Right cardiac atrium (tissue), 5 donors: ENCODE results near the gene KBTBD8. TPM values are rescaled to one million over a fixed set of nuclear protein-coding genes. Genes with fewer than 3 reads are reported as not detected.

Source experiments
- ATAC-seq, 2 donors: fragments of 200-7000 bp; cut with Tn5 transposase; one replicate each; pipeline versions ENCODE4 v1.8.0 to v1.9.1; 2020; ENCODE audit warnings: moderate library complexity in 2 of 2, mild to moderate bottlenecking in 1 of 2
- DNase-seq, 3 donors: peaks; one replicate each; pipeline ENCODE4 v3.0.0-alpha.2; 2020
- H3K27ac ChIP-seq: one replicate; pipeline ENCODE4 v1.5.1; 2013; ENCODE audit warnings: mild to moderate bottlenecking, low read length, control low read depth, moderate library complexity
- H3K27me3 ChIP-seq: one replicate; pipeline ENCODE4 v1.6.1; 2013; ENCODE audit not compliant: control insufficient read depth, insufficient read depth
- H3K4me1 ChIP-seq: one replicate; pipeline ENCODE4 v1.6.1; 2013; ENCODE audit warnings: low read length; ENCODE audit not compliant: control insufficient read depth, insufficient read depth
- H3K4me3 ChIP-seq: one replicate; pipeline ENCODE4 v1.5.1; 2013; ENCODE audit warnings: low read length, control low read depth
- H3K9me3 ChIP-seq: one replicate; pipeline ENCODE4 v1.6.1; 2013; ENCODE audit warnings: low read length; ENCODE audit not compliant: control insufficient read depth
- WGBS: extraction: QIAGEN DNeasy Blood & Tissue Kit; methylation state at CpG from one replicate; pipeline ENCODE4 v1.1.7; 2013; 5-methylcytosine and 5-hydroxymethylcytosine counted together
- intact Hi-C, 4 donors: fragments of 100-400 bp; cut with DNase I; formaldehyde crosslinking; loops; one replicate each; pipeline versions ENCODE4 v1.11.0 to v1.14.0; 2022 to 2023
- long read RNA-seq, 4 donors: library from polyadenylated mRNA; unstranded; transcript quantifications; one replicate each; pipeline ENCODE4 v2.0.0, GENCODE V29; 2020 to 2021
- polyA plus RNA-seq: library from polyadenylated mRNA; stranded (reverse); fragments of 200-250 nt; gene quantifications from one replicate; pipeline ENCODE4 v1.2.3, GENCODE V29; 2013
- total RNA-seq, 4 donors: library from RNA; stranded (reverse); fragmentation: NEBNext Ultra II Directional; extraction: Animal tissue kit (Norgen Biotek cat#: 25700); gene quantifications; one replicate each; pipeline ENCODE4 v1.2.1, GENCODE V29; 2021
- donor health status: healthy with polysubstance abuse.
- donor health status: DM: no; HTN: yes; CAD: no.
- donor health status: DM: no; HTN: no; CAD: no.
- donor health status: DM: no; HTN: yes; CAD: no; lungs with severe emphysema.
- donor health status: DM: yes; HTN: yes; CAD: no.

KBTBD8 gene, protein sequence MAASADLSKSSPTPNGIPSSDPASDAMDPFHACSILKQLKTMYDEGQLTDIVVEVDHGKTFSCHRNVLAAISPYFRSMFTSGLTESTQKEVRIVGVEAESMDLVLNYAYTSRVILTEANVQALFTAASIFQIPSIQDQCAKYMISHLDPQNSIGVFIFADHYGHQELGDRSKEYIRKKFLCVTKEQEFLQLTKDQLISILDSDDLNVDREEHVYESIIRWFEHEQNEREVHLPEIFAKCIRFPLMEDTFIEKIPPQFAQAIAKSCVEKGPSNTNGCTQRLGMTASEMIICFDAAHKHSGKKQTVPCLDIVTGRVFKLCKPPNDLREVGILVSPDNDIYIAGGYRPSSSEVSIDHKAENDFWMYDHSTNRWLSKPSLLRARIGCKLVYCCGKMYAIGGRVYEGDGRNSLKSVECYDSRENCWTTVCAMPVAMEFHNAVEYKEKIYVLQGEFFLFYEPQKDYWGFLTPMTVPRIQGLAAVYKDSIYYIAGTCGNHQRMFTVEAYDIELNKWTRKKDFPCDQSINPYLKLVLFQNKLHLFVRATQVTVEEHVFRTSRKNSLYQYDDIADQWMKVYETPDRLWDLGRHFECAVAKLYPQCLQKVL
- total RNA-seq (1 to 10 TPM; 5.5 to 7.1 (median 5.6) TPM), polyA plus RNA-seq (2.0 TPM)
- long read RNA-seq, donor 1, full-length matches to known transcripts: 4 of 8 reads
- long read RNA-seq, donor 1, partial matches to known transcripts: 1 of 8 reads
- long read RNA-seq, donor 1, other reads (novel, unspliced or antisense): 3 of 8 reads
- long read RNA-seq, donor 2, full-length matches to known transcripts: 1 of 1 reads
- long read RNA-seq, donor 2, partial matches to known transcripts: 0 of 1 reads
- long read RNA-seq, donor 2, other reads (novel, unspliced or antisense): 0 of 1 reads
- long read RNA-seq, donor 3, full-length matches to known transcripts: 1 of 3 reads
- long read RNA-seq, donor 3, partial matches to known transcripts: 1 of 3 reads
- long read RNA-seq, donor 3, other reads (novel, unspliced or antisense): 1 of 3 reads
- long read RNA-seq, donor 4, partial matches to known transcripts: 1 of 1 reads
- long read RNA-seq, donor 4, other reads (novel, unspliced or antisense): 0 of 1 reads

DNA sequence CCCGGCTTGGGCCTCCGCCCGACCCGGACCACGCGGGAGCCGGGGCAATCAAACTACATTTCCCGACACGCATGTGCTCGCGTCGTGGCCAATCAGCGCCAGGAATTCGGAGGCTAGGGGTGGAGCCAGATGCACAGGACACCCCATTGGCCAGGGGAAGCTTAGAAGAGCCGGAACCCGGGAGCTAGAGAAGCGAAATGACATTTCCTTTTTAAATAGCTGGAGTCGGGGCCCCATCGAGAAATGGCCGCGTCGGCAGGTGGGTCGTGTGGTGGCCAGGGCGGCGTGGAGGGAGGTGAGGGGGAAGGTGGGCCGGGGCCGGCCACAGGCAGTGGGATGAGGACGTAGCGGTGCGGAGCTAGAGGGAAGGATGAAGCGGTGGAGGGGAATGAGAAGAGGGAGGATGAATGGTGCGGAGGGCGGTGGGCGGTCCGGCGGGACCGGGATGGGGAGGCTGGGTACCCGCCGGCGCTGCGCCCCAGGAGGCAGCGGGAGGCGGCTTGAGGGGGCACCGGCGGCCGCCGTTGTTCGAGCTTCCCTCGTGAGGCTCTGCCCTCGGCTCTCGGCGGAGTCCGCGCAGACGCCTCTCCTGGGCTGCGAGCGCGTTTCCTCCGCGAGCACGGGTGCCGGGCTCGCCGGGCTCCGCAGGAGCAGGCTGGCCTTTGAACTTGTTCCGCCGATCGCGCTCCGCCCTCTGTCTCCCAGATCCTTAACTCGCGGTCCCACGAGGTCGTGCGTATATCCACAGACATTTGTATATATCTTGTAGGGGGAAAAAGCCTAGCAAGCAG lies at the start of gene KBTBD8:
TSS of gene KBTBD8 (plus strand) at position 195 of the 791 bp plus-strand sequence. CDS start at position 244, 49 bp downstream.
- H3K4me1 ChIP-seq: no peaks in the 10 kb centered on the region
- WGBS: under 1% methylated on average over 75 of the region's 75 CpGs
- DNase-seq (peak; percentile 98 to 99 (median 99)), ATAC-seq (peak; percentile 99)
- no peaks in the 10 kb centered on the region for H3K27me3 ChIP-seq
- peak within 1 kb of the TSS; percentile 77 for H3K4me3 ChIP-seq
- intact Hi-C loops: no loop called here
- no peaks in the 10 kb centered on the region for H3K9me3 ChIP-seq
- H3K27ac ChIP-seq: peak within 1 kb of the TSS; percentile 71

DNA sequence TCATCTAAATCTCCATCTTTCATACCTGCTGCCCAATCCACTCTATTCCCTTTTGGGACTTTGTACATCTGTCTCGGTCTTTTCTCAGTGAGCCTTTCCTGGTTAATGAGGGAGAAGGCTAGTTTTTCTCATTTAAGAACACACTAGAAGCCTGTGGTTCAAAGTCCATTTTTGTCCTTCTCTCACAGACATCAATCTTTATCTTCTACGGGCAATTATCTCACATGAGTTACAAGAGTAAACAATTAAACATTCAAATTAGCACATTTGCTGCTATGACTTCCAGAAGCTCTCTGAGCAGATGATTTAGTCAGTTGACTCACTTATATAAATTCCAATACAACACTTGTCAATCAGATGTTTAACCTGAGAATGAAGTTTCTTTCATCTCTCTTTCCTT lies 49.3 kb upstream of the KBTBD8 start:
- Histone ChIP-seq H3K9me3 (no peaks in the 10 kb centered on the region), H3K4me3 (no peak overlapping the region), H3K27me3 (peaks cover 4% of the 10 kb centered on the region), H3K4me1 (no peaks in the 10 kb centered on the region), H3K27ac (no peak overlapping the region)
- DNase-seq: no peak
- ATAC-seq: no peak
- 71% methylated on average over 2 of the region's 2 CpGs for WGBS
- intact Hi-C loops: no loop called here

- 82% methylated on average over 3 of the region's 3 CpGs for whole genome bisulfite sequencing
- Histone ChIP-seq H3K27me3 (peaks cover 4% of the 10 kb centered on the region), H3K4me1 (no peaks in the 10 kb centered on the region), H3K27ac (no peak overlapping the region), H3K4me3 (no peak overlapping the region), H3K9me3 (no peaks in the 10 kb centered on the region)
- intact Hi-C loops: no loop called here
- DNase-seq (no peak), ATAC-seq (no peak)
Measured at GRCh38 chr3:66949898-66950297, 48.2 kb upstream of the KBTBD8 start.

DNA sequence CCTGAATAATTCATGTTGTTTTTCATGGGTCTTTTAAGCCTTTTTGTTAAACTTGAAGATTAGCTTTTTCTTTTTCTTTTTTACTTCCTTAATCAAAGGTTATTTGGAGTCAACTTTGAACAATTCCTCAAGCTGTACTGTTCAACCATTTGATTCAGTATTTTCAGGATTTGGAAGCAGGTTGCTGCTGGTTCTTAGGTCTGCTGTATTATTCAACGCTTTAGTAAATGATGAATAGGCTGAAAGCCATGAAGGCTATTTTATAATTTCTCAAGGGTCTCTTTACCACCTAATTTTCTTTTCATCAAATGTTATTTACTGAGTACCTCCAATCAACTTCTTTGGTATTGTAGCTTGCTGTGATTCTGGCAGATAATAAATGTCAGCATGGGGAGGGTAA lies 45.8 kb upstream of the KBTBD8 start:
- 80% methylated on average over 1 of the region's 1 CpG for WGBS
- intact Hi-C loops: no loop called here
- ATAC-seq (no peak), DNase-seq (no peak)
- no peaks in the 10 kb centered on the region for H3K4me1 ChIP-seq
- no peaks in the 10 kb centered on the region for H3K9me3 ChIP-seq
- no peak overlapping the region for H3K4me3 ChIP-seq
- H3K27me3 ChIP-seq: peaks cover 4% of the 10 kb centered on the region
- no peak overlapping the region for H3K27ac ChIP-seq

DNA sequence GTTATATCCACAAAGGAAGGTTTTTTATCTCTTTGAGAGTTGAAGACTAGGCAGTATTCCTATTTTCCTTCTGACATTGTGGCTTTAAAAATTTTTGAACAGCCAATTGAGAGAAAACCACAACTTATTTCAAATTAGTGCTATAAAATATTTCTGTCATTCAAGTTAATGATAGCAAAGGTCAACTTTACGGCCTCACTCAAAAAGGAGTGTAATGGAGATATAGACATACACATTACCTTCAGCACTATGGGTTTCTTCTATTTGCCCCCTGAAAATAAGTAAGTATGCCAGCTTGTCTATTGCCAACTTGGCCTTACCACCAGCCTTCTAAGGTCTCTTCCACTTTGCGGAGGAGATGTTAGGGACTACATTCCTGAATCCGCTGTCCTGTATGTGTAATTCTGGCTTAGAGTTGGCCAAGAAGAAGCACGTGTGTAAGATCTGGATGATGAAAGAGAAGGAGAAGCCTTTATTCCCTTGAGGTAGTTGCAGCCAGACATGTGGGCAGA lies 44.1 kb upstream of the KBTBD8 start:
- H3K9me3 ChIP-seq: no peaks in the 10 kb centered on the region
- H3K27ac ChIP-seq: no peak overlapping the region
- H3K4me1 ChIP-seq: no peaks in the 10 kb centered on the region
- intact Hi-C loops: no loop called here
- DNase-seq: no peak
- H3K4me3 ChIP-seq: no peak overlapping the region
- H3K27me3 ChIP-seq: peaks cover 4% of the 10 kb centered on the region
- no peak for ATAC-seq
- WGBS: 86% methylated on average over 4 of the region's 4 CpGs

DNA sequence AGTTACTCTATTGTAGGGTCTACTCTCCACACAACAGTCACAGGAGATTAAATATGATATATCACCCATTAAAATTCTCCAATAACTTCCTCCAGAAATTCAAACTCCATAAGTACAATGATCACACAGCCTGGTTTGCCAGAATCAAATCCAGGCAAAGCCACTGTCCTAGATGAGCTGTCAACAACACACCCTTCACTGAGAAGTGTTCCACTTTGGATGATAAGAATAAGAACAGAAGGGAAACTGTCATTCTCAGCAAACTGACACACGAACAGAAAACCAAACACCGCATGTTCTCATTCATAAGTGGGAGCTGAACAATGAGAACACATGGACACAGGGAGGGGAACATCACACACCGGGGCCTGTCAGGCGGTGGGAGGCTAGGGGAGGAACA lies 41.4 kb upstream of the KBTBD8 start:
- no peak overlapping the region for H3K4me3 ChIP-seq
- no peaks in the 10 kb centered on the region for H3K9me3 ChIP-seq
- DNase-seq: no peak
- peaks cover 4% of the 10 kb centered on the region for H3K27me3 ChIP-seq
- 55% methylated on average over 4 of the region's 4 CpGs for WGBS
- ATAC-seq: peak; percentile 62 to 72
- intact Hi-C loops: no loop called here
- H3K27ac ChIP-seq: no peak overlapping the region
- no peaks in the 10 kb centered on the region for H3K4me1 ChIP-seq

DNA sequence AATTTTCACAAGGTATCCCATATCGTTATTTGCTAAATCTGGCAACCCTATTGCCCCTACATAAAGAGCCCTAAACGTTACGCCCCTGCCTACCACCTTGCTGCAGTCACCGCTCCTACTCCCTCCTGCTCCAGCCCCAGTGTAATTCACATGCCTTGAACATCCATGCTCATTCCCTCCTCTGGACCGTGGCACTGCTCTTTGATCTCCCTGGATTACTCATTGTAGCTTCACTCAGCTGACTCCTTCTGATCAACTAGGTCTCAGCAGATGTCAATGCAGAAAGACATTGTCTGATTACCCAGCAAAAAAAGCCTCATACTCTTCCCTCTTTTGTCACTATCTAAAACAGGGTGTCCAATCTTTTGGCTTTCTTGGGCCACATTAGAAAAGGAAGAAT lies 40.7 kb upstream of the KBTBD8 start:
- H3K27ac ChIP-seq: no peak overlapping the region
- no peaks in the 10 kb centered on the region for H3K9me3 ChIP-seq
- H3K4me1 ChIP-seq: no peaks in the 10 kb centered on the region
- ATAC-seq (no peak), DNase-seq (no peak)
- H3K4me3 ChIP-seq: no peak overlapping the region
- WGBS: 66% methylated on average over 5 of the region's 5 CpGs
- H3K27me3 ChIP-seq: peaks cover 4% of the 10 kb centered on the region
- intact Hi-C loops: no loop called here

DNA sequence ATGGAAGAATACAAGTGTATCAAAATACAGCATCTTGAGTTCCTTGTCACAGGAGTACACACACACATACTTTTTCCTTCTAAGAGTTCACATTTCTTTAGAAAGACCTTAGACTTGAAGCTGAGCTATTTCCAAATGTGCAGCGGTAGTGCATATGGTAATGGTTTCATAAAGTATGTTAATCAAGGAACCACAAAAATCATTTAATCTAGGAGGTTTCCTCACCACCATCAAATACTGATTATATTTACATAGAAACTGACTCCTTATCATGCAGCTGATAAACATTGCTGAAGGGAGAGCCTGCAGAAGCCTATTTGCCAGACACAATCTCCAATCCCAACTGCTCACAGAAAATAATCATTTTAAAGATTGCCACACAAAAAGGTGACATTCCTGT lies 40.0 kb upstream of the KBTBD8 start:
- Histone ChIP-seq H3K4me1 (no peaks in the 10 kb centered on the region), H3K27ac (no peak overlapping the region), H3K27me3 (peaks cover 3% of the 10 kb centered on the region), H3K9me3 (no peaks in the 10 kb centered on the region), H3K4me3 (no peak overlapping the region)
- intact Hi-C loops: no loop called here
- DNase-seq (no peak), ATAC-seq (no peak)
- WGBS: 78% methylated on average over 1 of the region's 1 CpG

DNA sequence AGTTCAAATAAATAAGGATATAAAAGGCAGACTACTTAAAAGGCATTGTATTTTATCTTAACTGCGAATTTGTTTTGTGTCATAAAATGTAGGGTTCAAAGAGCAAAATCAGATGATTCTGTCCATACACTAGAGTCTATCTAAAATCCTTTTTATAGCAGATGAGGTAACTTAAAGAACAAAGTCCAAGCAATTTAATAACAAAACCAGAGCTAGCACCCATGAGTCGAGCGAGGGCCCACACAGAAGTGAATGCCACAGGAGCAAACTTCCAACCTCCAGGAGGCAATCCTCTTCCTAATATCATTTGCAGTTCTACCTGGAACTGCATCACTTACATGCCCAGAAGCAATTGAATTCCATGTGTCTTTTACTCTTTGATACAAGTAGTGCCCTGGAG lies 35.4 kb upstream of the KBTBD8 start:
- WGBS: 89% methylated on average over 3 of the region's 3 CpGs
- Histone ChIP-seq H3K4me3 (no peak overlapping the region), H3K27me3 (peaks cover 10% of the 10 kb centered on the region), H3K9me3 (no peaks in the 10 kb centered on the region), H3K4me1 (no peaks in the 10 kb centered on the region), H3K27ac (no peak overlapping the region)
- intact Hi-C loops: no loop called here
- DNase-seq (no peak), ATAC-seq (no peak)

GRCh38 chr3:66971245-66971644 lies 26.9 kb upstream of the KBTBD8 start:
- H3K9me3 ChIP-seq: no peaks in the 10 kb centered on the region
- no peak overlapping the region for H3K27ac ChIP-seq
- 57% methylated on average over 3 of the region's 3 CpGs for WGBS

More at GRCh38 chr3:66971245-66971644, 26.9 kb upstream of the KBTBD8 start:
- Histone ChIP-seq H3K4me3 (no peak overlapping the region), H3K27me3 (peaks cover 2% of the 10 kb centered on the region), H3K4me1 (no peaks in the 10 kb centered on the region)
- ATAC-seq (no peak), DNase-seq (no peak)
- intact Hi-C loops: no loop called here
